ENCODE measurements around the gene NBPF6. TPM values are rescaled to one million over a fixed set of nuclear protein-coding genes. Genes with fewer than 3 reads are reported as not detected.
"Not testable (repeated sequence)": the region's sequence is repeated elsewhere in the genome, so short reads cannot be mapped to it uniquely, and the experiment has no call there.

Gene NBPF6
- total RNA-seq, 3 donors from 2014 or later: 0.33 to 0.59 TPM; not detected in 1

- H3K27me3 ChIP-seq; intact Hi-C loops (cut with DNase I; ENCODE audit: low total_unique reads); H3K9me3 ChIP-seq; H3K4me3 ChIP-seq; H3K4me1 ChIP-seq; H3K36me3 ChIP-seq; H3K27ac ChIP-seq; DNase-seq (ENCODE audit: low spot score in 2 of 2): not testable (repeated sequence)
These were observed 17.0 kb downstream of the NBPF6 start for GRCh38 chr1:108467155-108467554.

- DNase-seq (ENCODE audit: low spot score in 2 of 2); H3K4me1 ChIP-seq; intact Hi-C loops (cut with DNase I; ENCODE audit: low total_unique reads); H3K27me3 ChIP-seq; H3K36me3 ChIP-seq; H3K9me3 ChIP-seq; H3K4me3 ChIP-seq; H3K27ac ChIP-seq: not testable (repeated sequence)
These were observed 20.6 kb downstream of the NBPF6 start for GRCh38 chr1:108470750-108471149.

- H3K27ac ChIP-seq; DNase-seq (ENCODE audit: low spot score in 2 of 2); H3K36me3 ChIP-seq; intact Hi-C loops (cut with DNase I; ENCODE audit: low total_unique reads); H3K4me3 ChIP-seq; H3K27me3 ChIP-seq; H3K4me1 ChIP-seq: not testable (repeated sequence)
- H3K9me3 ChIP-seq: peaks cover 8 to 15% of the 10 kb centered on the region in 2 donors
These were observed 24.4 kb downstream of the NBPF6 start for GRCh38 chr1:108474516-108474915.

- no peaks in the 10 kb centered on the region for H3K27me3 ChIP-seq
- no peak overlapping the region for H3K4me3 ChIP-seq
- DNase-seq (ENCODE audit: low spot score in 2 of 2): no peak
- no peaks in the 10 kb centered on the region for H3K4me1 ChIP-seq
- H3K9me3 ChIP-seq: peaks cover 8 to 17% of the 10 kb centered on the region in 2 donors
- intact Hi-C loops (cut with DNase I; ENCODE audit: low total_unique reads): no loop called here
- no peaks in the 10 kb centered on the region for H3K36me3 ChIP-seq
- no peak for TF ChIP-seq CTCF (IDR thresholded peaks at IDR 0.05)
- TF ChIP-seq POLR2AphosphoS5 (IDR thresholded peaks at IDR 0.05): no peak
- TF ChIP-seq POLR2A (IDR thresholded peaks at IDR 0.05): no peak
- no peak overlapping the region for H3K27ac ChIP-seq
These were observed 28.4 kb downstream of the NBPF6 start for GRCh38 chr1:108478429-108479015.

GRCh38 chr1:108482708-108483107 is 32.6 kb downstream of the NBPF6 start:
- DNase-seq (ENCODE audit: low spot score in 2 of 2): no peak
- no peaks in the 10 kb centered on the region for H3K27me3 ChIP-seq
- H3K9me3 ChIP-seq: peaks cover 16 to 17% of the 10 kb centered on the region in 2 donors
- H3K27ac ChIP-seq: no peak overlapping the region
- TF ChIP-seq POLR2A (IDR thresholded peaks at IDR 0.05) (no peak), CTCF (IDR thresholded peaks at IDR 0.05) (no peak), POLR2AphosphoS5 (IDR thresholded peaks at IDR 0.05) (no peak)
- intact Hi-C loops (cut with DNase I; ENCODE audit: low total_unique reads): no loop called here
- H3K36me3 ChIP-seq: no peaks in the 10 kb centered on the region
- no peaks in the 10 kb centered on the region for H3K4me1 ChIP-seq
- no peak overlapping the region for H3K4me3 ChIP-seq

- H3K4me1 ChIP-seq; H3K4me3 ChIP-seq; H3K27me3 ChIP-seq; DNase-seq (ENCODE audit: low spot score in 2 of 2); intact Hi-C loops (cut with DNase I; ENCODE audit: low total_unique reads); H3K9me3 ChIP-seq; H3K27ac ChIP-seq; H3K36me3 ChIP-seq: not testable (repeated sequence)
These were observed 35.8 kb downstream of the NBPF6 start for GRCh38 chr1:108485990-108486389.

GRCh38 chr1:108486707-108487106 is 36.6 kb downstream of the NBPF6 start:
- H3K4me1 ChIP-seq; H3K27ac ChIP-seq; H3K27me3 ChIP-seq; DNase-seq (ENCODE audit: low spot score in 2 of 2); intact Hi-C loops (cut with DNase I; ENCODE audit: low total_unique reads); H3K36me3 ChIP-seq; H3K4me3 ChIP-seq; H3K9me3 ChIP-seq: not testable (repeated sequence)

GRCh38 chr1:108495008-108495407 is 44.9 kb downstream of the NBPF6 start:
- H3K4me3 ChIP-seq; H3K4me1 ChIP-seq; intact Hi-C loops (cut with DNase I; ENCODE audit: low total_unique reads); H3K27me3 ChIP-seq; H3K36me3 ChIP-seq; H3K9me3 ChIP-seq; DNase-seq (ENCODE audit: low spot score in 2 of 2); H3K27ac ChIP-seq: not testable (repeated sequence)

- H3K27ac ChIP-seq; H3K4me1 ChIP-seq; intact Hi-C loops (cut with DNase I; ENCODE audit: low total_unique reads); H3K36me3 ChIP-seq; H3K9me3 ChIP-seq; H3K27me3 ChIP-seq; DNase-seq (ENCODE audit: low spot score in 2 of 2); H3K4me3 ChIP-seq: not testable (repeated sequence)
These were observed 46.7 kb downstream of the NBPF6 start for GRCh38 chr1:108496856-108497255.

Data from breast epithelium (tissue), 4 donors.